Ovary (tissue), 3 donors: Measurements from ENCODE around the gene DHRS3.

Experiments
- CTCF ChIP-seq, 3 donors: fragments of 450-650 bp in 2 of 3; fragments of 200-600 bp in 1 of 3; IDR thresholded peaks; one replicate each; pipeline versions ENCODE4 v1.5.1 to v1.8.0; 2016 to 2022; ENCODE audit warnings: antibody characterized with exemption in 3 of 3, mild to moderate bottlenecking in 1 of 3
- EP300 ChIP-seq: sonication (generic); formaldehyde crosslinking; IDR thresholded peaks from one replicate; pipeline ENCODE4 v1.6.1; 2017; ENCODE audit warnings: antibody characterized with exemption
- donor health status: DM: no; HTN: no; CAD: no.

GRCh38 chr1:12634156-12634555 is 16.1 kb upstream of the DHRS3 start:
- TF ChIP-seq CTCF (IDR thresholded peaks at IDR 0.05) (no peak), EP300 (no peak)
